ENCODE measurements around the gene IRF9. TPM values are rescaled to one million over a fixed set of nuclear protein-coding genes. Genes with fewer than 3 reads are reported as not detected.
A peak's percentile ranks its signal among the peaks of the same experiment; 100 is the strongest.

IRF9 gene
- total and polyA plus RNA-seq, 2 of the 13 experiments (the other 11 are each of a cell fraction or from before 2014, with no cell fraction given), result 14.9 to 49.7 TPM

DNA sequence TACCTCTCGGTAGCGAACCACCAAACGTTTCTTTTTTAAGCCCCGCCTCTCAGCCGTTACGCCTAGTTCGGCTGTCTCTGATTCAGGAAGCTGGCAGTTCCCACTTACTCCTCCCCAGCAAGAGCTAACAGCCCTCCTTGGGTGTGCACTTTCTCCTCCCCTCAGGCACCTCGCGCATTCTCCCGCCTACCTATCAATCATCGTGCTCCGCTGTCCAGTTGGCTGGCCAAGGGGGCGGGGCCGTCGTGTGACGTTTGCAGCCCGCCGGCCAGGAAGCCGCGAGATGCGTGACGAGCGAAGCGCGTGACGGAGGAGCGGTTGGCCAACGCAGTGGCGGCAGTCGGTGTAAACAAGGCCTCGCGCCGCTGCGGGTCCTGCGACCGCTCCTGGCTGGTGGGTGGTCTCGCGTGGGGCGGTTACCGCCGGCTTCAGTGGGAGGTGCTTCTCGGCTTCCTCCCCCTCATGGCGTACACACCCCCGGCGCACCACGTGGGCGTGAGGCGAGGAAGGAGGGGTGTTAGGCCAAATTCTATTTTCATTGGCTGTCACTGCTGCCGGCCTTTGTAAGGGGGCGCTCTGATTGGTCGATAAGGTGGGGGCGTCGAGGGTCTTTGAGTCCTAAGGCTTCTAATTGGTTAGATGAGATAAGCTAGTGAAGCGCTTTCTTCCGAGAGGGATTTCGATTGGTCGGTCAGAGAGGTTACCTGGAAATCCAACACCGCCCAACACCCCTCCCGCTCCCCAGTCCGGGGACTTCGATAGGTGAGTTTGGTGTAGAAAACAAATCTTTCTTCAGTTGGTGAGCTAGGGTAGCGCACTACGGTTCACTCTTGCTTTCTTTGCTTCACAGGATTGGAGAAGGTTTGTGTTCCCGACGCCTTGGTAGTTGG lies 46.3 kb upstream of the IRF9 start, which contains the start of the genes DCAF11 and NRL (continued):
- TF ChIP-seq EED (CRISPR knock-in tag; IDR thresholded peaks at IDR 0.05) (peak; percentile 97; the same call in 1 of the 2 replicates), SMARCE1 (IDR thresholded peaks at IDR 0.05; ENCODE audit: borderline replicate concordance) (no peak), ZNF225 (CRISPR knock-in tag; IDR thresholded peaks at IDR 0.05) (peak; percentile 98), ZNF615 (CRISPR knock-in tag; IDR thresholded peaks at IDR 0.05; ENCODE audit: borderline replicate concordance) (no peak), ZNF143 (CRISPR knock-in tag; IDR thresholded peaks at IDR 0.05) (peak; percentile 53), ZNF180 (CRISPR knock-in tag; IDR thresholded peaks at IDR 0.05; ENCODE audit: borderline replicate concordance, low read depth) (peak; percentile 74; the same call in 1 of the 2 replicates)
- TF ChIP-seq, protein P1, sequence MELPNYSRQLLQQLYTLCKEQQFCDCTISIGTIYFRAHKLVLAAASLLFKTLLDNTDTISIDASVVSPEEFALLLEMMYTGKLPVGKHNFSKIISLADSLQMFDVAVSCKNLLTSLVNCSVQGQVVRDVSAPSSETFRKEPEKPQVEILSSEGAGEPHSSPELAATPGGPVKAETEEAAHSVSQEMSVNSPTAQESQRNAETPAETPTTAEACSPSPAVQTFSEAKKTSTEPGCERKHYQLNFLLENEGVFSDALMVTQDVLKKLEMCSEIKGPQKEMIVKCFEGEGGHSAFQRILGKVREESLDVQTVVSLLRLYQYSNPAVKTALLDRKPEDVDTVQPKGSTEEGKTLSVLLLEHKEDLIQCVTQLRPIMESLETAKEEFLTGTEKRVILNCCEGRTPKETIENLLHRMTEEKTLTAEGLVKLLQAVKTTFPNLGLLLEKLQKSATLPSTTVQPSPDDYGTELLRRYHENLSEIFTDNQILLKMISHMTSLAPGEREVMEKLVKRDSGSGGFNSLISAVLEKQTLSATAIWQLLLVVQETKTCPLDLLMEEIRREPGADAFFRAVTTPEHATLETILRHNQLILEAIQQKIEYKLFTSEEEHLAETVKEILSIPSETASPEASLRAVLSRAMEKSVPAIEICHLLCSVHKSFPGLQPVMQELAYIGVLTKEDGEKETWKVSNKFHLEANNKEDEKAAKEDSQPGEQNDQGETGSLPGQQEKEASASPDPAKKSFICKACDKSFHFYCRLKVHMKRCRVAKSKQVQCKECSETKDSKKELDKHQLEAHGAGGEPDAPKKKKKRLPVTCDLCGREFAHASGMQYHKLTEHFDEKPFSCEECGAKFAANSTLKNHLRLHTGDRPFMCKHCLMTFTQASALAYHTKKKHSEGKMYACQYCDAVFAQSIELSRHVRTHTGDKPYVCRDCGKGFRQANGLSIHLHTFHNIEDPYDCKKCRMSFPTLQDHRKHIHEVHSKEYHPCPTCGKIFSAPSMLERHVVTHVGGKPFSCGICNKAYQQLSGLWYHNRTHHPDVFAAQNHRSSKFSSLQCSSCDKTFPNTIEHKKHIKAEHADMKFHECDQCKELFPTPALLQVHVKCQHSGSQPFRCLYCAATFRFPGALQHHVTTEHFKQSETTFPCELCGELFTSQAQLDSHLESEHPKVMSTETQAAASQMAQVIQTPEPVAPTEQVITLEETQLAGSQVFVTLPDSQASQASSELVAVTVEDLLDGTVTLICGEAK (IDR thresholded peaks at IDR 0.05), result no peak
- TF ChIP-seq, protein P1 (CRISPR knock-in tag; IDR thresholded peaks at IDR 0.05), result peak; percentile 87
- TF ChIP-seq, protein P2, sequence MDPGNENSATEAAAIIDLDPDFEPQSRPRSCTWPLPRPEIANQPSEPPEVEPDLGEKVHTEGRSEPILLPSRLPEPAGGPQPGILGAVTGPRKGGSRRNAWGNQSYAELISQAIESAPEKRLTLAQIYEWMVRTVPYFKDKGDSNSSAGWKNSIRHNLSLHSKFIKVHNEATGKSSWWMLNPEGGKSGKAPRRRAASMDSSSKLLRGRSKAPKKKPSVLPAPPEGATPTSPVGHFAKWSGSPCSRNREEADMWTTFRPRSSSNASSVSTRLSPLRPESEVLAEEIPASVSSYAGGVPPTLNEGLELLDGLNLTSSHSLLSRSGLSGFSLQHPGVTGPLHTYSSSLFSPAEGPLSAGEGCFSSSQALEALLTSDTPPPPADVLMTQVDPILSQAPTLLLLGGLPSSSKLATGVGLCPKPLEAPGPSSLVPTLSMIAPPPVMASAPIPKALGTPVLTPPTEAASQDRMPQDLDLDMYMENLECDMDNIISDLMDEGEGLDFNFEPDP (CRISPR knock-in tag; conservative IDR thresholded peaks at IDR 0.05), result no peak
- TF ChIP-seq, protein P3, sequence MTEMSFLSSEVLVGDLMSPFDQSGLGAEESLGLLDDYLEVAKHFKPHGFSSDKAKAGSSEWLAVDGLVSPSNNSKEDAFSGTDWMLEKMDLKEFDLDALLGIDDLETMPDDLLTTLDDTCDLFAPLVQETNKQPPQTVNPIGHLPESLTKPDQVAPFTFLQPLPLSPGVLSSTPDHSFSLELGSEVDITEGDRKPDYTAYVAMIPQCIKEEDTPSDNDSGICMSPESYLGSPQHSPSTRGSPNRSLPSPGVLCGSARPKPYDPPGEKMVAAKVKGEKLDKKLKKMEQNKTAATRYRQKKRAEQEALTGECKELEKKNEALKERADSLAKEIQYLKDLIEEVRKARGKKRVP (CRISPR knock-in tag; IDR thresholded peaks at IDR 0.05), result no peak
- TF ChIP-seq, protein P4, sequence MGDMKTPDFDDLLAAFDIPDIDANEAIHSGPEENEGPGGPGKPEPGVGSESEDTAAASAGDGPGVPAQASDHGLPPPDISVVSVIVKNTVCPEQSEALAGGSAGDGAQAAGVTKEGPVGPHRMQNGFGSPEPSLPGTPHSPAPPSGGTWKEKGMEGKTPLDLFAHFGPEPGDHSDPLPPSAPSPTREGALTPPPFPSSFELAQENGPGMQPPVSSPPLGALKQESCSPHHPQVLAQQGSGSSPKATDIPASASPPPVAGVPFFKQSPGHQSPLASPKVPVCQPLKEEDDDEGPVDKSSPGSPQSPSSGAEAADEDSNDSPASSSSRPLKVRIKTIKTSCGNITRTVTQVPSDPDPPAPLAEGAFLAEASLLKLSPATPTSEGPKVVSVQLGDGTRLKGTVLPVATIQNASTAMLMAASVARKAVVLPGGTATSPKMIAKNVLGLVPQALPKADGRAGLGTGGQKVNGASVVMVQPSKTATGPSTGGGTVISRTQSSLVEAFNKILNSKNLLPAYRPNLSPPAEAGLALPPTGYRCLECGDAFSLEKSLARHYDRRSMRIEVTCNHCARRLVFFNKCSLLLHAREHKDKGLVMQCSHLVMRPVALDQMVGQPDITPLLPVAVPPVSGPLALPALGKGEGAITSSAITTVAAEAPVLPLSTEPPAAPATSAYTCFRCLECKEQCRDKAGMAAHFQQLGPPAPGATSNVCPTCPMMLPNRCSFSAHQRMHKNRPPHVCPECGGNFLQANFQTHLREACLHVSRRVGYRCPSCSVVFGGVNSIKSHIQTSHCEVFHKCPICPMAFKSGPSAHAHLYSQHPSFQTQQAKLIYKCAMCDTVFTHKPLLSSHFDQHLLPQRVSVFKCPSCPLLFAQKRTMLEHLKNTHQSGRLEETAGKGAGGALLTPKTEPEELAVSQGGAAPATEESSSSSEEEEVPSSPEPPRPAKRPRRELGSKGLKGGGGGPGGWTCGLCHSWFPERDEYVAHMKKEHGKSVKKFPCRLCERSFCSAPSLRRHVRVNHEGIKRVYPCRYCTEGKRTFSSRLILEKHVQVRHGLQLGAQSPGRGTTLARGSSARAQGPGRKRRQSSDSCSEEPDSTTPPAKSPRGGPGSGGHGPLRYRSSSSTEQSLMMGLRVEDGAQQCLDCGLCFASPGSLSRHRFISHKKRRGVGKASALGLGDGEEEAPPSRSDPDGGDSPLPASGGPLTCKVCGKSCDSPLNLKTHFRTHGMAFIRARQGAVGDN (CRISPR knock-in tag; IDR thresholded peaks at IDR 0.05), result peak; percentile 92

All from HepG2 (cell line).